22Rv1 (cell line): ENCODE data around the gene COL18A1.

Experiments
- H3K27ac ChIP-seq: fragments of 450-650 bp; 2 replicates; pipeline ENCODE4 v1.5.1; 2017
- CTCF ChIP-seq: fragments of 450-650 bp; IDR thresholded peaks from 2 replicates; pipeline ENCODE4 v1.5.1; 2017; ENCODE audit warnings: mild to moderate bottlenecking
- ZFX ChIP-seq: fragments of 450-650 bp; IDR thresholded peaks from 2 replicates; pipeline ENCODE4 v1.6.1; 2017; ENCODE audit warnings: antibody characterized with exemption, borderline replicate concordance

Gene COL18A1

GRCh38 chr21:45384656-45385548 is 20.1 kb upstream of the COL18A1 start:
- TF ChIP-seq CTCF (no peak), ZFX (no peak)
- H3K27ac ChIP-seq = no peak overlapping the region

GRCh38 chr21:45385549-45386050 is 19.4 kb upstream of the COL18A1 start:
- no peak for TF ChIP-seq ZFX
- TF ChIP-seq CTCF = no peak
- no peak overlapping the region for H3K27ac ChIP-seq

GRCh38 chr21:45386336-45386727 is 18.6 kb upstream of the COL18A1 start:
- H3K27ac ChIP-seq = no peak overlapping the region
- TF ChIP-seq CTCF = no peak

- no peak for TF ChIP-seq ZFX
- no peak for TF ChIP-seq CTCF
- H3K27ac ChIP-seq = no peak overlapping the region
These were observed 18.1 kb upstream of the COL18A1 start for GRCh38 chr21:45386728-45387371.

- TF ChIP-seq ZFX = no peak
- no peak for TF ChIP-seq CTCF
- no peak overlapping the region for H3K27ac ChIP-seq
These were observed 17.5 kb upstream of the COL18A1 start for GRCh38 chr21:45387506-45387905.

GRCh38 chr21:45388011-45388521 is 16.9 kb upstream of the COL18A1 start:
- no peak overlapping the region for H3K27ac ChIP-seq
- no peak for TF ChIP-seq ZFX
- TF ChIP-seq CTCF = no peak

- TF ChIP-seq ZFX (no peak), CTCF (no peak)
- no peak overlapping the region for H3K27ac ChIP-seq
These were observed 16.2 kb upstream of the COL18A1 start for GRCh38 chr21:45388611-45389296.
